ENCODE data around the gene BRSK2. TPM values are rescaled to one million over a fixed set of nuclear protein-coding genes. Genes with fewer than 3 reads are reported as not detected.

The BRSK2 gene
- total RNA-seq, 1 donor from 2014 or later: 13.8 TPM

- Mint-ChIP-seq H3K27ac (no peak overlapping the region), H3K9me3 (no peaks in the 10 kb centered on the region), H3K4me1 (ENCODE audit: unreplicated experiment) (no peaks in the 10 kb centered on the region), H3K36me3 (no peaks in the 10 kb centered on the region), H3K4me3 (no peak overlapping the region), H3K27me3 (no peaks in the 10 kb centered on the region)
- no peak for TF ChIP-seq CTCF (conservative IDR thresholded peaks at IDR 0.05)
- DNase-seq (ENCODE audit: extremely low spot score, unreplicated experiment): no peak
These were observed 12.8 kb downstream of the BRSK2 start for GRCh38 chr11:1402355-1403077.

GRCh38 chr11:1403078-1403620 is 13.4 kb downstream of the BRSK2 start:
- no peak for DNase-seq (ENCODE audit: extremely low spot score, unreplicated experiment)
- Mint-ChIP-seq H3K9me3 (no peaks in the 10 kb centered on the region), H3K4me1 (ENCODE audit: unreplicated experiment) (no peaks in the 10 kb centered on the region), H3K36me3 (no peaks in the 10 kb centered on the region), H3K27me3 (no peaks in the 10 kb centered on the region), H3K4me3 (no peak overlapping the region), H3K27ac (no peak overlapping the region)
- TF ChIP-seq CTCF (conservative IDR thresholded peaks at IDR 0.05): no peak

GRCh38 chr11:1403721-1404460 is 14.2 kb downstream of the BRSK2 start:
- Mint-ChIP-seq H3K4me3 (no peak overlapping the region), H3K4me1 (ENCODE audit: unreplicated experiment) (no peaks in the 10 kb centered on the region), H3K27ac (no peak overlapping the region), H3K27me3 (no peaks in the 10 kb centered on the region), H3K36me3 (no peaks in the 10 kb centered on the region), H3K9me3 (no peaks in the 10 kb centered on the region)
- no peak for DNase-seq (ENCODE audit: extremely low spot score, unreplicated experiment)
- no peak for TF ChIP-seq CTCF (conservative IDR thresholded peaks at IDR 0.05)

- Mint-ChIP-seq H3K4me3 (no peak overlapping the region), H3K9me3 (no peaks in the 10 kb centered on the region), H3K27ac (no peak overlapping the region), H3K27me3 (no peaks in the 10 kb centered on the region), H3K36me3 (no peaks in the 10 kb centered on the region), H3K4me1 (ENCODE audit: unreplicated experiment) (no peaks in the 10 kb centered on the region)
- no peak for DNase-seq (ENCODE audit: extremely low spot score, unreplicated experiment)
- TF ChIP-seq CTCF (conservative IDR thresholded peaks at IDR 0.05): no peak
These were observed 14.9 kb downstream of the BRSK2 start for GRCh38 chr11:1404461-1405185.

- no peak for TF ChIP-seq CTCF (conservative IDR thresholded peaks at IDR 0.05)
- Mint-ChIP-seq H3K4me3 (no peak overlapping the region), H3K36me3 (no peaks in the 10 kb centered on the region), H3K9me3 (no peaks in the 10 kb centered on the region), H3K4me1 (ENCODE audit: unreplicated experiment) (no peaks in the 10 kb centered on the region), H3K27me3 (no peaks in the 10 kb centered on the region), H3K27ac (no peak overlapping the region)
- DNase-seq (ENCODE audit: extremely low spot score, unreplicated experiment): no peak
These were observed 15.7 kb downstream of the BRSK2 start for GRCh38 chr11:1405186-1406020.

Data from type B pancreatic cell (in vitro differentiated cells).